ENCODE measurements around the gene RARB.

The RARB gene

DNA sequence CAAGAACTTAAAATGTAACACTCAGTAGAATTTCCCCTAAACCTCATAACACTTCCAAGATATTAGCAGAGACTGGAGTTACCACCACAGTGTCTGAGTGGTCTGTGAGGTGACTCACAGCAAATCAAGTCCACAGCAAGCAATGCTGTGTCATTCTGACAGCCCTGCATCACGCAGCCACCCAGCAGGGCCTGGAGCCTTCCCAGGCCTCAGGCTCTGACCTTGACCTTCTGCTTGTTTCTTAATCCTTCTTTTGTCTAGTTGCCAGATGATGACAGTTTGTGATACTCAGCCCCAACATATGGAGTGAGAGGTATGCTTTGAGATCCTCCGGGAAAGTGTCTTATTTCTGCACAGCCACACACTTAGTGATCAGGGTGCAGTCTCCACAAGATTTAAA, 154.2 kb downstream of the RARB start:
- no peak for DNase-seq

- no peak for DNase-seq
Observed at GRCh38 chr3:25583343-25583742, 155.3 kb downstream of the RARB start.

DNA sequence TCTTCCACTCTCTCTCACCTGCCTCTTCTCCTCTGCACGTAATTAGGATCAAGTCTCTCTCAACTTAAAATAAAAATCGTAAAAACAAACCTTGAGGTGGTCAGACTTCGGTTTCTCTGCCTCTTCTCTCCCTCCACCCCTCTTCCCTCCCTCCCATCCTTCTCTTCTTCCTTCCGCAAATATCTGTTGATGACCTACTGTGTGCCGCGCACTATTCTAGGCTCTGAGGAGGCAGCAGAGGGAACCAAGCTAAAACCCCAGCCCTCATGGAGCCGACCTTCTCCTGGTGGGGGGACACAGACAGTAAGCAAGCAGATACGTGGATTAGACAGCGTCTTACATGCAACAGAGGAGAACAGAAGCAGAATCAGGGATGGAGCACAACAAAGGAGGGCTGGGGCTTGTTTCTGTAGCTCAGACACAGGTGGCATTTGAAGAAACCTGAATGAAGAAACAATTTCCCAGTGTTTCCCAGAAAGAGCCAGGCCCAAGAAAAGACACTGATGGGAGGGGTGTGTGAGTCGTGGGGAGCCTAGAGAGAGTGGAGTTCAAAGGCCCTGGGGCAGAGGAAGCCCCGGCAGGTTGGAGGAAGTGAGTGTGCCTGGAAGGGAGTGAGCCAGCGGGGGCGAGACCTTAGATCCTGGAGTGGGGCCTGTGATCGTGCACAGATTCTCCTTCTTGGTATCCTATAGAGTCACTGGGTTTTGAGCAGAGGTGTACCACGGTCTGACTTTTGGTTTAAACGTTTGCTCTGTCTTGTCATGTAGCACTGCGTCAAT, 156.1 kb downstream of the RARB start:
- DNase-seq: no peak

DNA sequence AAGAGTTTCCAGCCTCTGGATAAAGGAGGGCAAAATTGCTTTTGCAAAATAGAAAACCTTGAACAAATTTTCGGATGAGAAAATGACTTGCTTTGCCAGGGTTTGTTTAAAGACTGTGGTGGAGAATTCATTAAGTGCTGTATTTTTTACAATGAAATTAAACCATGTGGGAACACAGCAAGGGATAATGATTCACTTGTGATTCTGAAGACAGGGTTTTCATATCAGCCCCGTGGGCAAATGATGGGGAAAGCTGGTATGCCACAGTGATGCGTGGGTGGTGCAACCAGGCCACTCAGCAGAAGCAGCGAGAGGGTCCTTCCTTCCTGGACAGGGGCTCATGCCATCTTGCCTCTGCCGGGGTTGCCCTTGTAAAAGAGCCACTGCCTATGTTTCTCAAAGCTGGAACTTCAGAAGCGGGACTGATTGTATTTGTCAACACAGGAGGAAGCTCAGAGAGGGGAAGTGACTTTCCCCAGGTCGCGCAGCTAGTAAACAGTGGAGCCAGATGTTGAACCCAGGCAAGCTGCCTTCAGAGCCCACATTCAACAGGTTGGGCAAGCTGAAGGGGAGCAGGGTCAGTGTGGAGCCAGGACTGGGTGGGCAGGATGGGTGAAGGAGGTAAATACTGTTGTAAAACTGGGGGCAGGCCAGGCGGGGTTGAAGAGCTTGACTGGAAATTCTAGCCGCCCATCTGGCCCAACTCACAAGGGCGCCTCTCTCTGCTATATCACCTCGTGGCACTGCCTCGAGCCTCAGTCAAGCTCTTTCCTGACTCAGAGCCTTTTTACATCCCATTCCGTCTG, 157.5 kb downstream of the RARB start:
- DNase-seq: no peak

DNA sequence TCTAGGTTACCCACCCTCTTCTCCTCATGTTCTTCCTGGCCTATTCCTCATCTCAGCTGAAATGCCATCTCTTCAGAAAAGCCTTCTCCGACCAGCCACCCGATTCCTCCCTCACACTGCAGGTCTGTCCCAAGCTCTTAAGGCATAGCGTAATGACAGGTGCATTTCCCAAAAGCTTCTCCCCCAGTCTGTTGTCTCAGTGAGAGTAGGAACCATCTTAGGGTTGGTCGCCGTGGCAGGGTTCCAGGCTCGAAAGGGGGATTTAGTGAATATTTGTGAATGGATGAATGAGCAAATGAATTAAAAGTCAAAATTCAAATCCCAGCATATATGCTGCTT, 158.1 kb downstream of the RARB start:
- DNase-seq: no peak

DNA sequence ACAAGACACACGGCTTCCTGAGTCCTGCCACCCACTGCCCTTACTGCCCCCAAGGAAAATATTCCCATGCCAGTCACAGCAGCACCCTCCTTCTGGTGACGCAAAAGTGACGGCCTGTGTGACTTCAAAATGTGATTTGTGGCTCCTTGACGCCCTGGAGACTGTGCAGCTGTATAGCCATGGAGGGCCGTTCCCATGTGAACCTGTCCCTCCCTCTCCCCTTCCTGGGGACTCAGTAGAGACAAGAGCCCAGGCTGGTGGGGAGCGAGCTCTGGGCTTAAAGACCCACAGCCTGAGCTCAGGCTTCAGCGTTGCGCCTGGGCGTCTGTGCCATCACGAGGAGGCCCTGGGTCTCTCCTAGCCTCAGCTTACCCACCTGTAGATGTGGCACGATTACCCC, 158.5 kb downstream of the RARB start:
- no peak for DNase-seq

DNA sequence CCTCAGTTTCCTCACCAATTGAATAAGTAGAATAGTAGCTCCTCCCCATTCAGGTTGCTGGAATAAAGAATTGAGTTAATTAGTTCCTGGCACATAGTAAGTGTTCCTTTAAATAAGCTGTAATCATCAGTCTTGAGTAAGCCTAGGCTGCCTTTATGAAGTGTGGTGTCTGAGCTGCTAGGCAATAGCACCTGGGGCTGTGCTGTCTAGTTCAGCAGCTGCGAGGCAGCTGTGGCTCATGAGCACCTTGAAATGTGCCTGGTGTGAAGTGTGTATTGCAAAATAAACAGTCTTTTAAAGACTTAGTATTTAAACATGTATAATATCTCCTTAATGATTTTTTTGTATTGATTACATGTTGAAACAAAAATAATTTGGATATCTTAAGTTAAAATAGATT, 159.0 kb downstream of the RARB start:
- DNase-seq: no peak

DNA sequence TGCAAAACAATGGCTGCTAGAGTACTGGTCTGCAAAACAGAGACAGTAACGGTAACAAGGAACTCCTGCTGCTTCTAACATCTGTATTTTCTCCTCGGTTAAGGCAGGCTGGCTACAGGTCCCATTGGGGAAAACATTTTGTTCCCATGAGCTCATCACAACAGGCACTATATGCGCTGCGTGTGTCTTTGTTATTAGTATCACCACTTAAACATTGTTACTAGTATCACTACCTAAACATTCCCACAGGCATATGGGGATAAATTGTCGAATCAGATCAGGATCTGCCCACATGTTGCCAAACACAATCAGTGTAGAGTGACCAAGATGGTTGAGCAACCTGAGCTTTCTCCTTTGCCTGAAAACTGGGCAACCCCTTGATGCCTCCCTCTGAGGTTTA, 159.5 kb downstream of the RARB start:
- DNase-seq: no peak

DNA sequence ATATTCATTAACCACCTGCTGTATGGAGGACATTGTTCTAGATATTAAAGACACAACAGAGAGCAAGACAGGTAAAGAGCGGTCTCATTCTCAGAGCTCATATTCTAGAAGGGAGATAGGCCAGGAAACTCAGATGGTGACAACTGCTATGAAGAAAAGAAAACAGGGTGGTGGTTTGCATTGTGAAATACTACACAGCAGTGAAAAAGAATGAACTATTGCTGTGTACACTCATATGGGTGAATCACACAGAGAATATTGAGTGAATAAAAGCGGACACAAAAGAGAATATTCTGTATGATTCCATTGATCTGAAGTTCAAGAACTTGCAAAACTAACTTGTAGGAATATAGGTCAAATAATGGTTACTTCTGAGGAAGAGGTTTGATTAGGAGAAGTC, 159.9 kb downstream of the RARB start:
- no peak for DNase-seq

DNA sequence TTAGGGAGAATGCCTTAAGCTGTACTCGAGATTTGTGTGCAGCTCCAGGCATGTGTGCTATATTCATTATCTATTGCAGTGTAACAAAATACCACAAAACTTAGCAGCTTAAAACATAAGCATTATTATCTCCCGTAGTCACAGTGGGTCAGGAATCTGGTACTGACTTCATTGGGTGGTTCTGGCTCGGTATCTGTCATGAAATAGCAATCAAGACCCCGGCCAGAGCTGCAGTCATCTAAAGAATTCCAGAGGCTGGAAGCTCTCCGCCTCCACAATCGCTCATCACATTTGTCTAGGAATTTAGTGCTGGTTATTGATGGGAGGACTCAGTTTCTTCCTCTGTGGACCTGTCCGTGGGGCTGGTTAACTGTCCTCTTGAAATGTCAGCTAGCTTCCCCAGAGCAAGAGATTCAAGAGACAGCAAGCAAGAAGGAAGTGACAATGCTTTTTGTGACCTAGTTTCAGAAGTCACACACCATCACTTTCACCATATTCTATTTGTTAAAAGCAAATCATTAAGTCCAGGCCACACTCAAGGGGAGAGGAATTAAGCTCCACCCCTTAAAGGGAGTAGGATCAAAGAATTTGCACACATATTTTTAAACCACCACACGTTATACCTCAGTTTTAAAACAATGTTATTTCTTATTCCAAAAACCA, 160.5 kb downstream of the RARB start:
- no peak for DNase-seq

- no peak for DNase-seq
Observed at GRCh38 chr3:25589104-25589782, 161.2 kb downstream of the RARB start.

- DNase-seq: no peak
Observed at GRCh38 chr3:25589783-25590258, 161.8 kb downstream of the RARB start.

GRCh38 chr3:25592510-25592968, 164.5 kb downstream of the RARB start:
- DNase-seq: no peak

DNA sequence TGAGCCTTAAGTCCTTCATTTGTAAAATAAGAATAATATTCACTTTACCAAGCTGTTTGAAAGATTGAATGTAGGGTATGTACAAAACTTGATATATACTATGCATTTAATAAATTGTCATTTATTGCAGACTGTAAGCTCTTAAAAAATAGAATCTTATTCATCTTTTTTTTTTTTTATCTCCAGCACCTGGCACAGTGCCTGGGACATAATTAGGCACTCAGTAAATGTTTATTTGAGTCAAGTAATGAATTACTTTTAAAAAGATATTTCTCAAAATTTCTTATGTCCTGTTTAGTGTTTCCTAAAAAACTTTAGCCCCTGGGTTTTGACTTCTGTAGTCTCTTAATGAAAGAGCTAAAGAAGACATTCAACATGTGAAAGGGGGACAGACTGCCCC, 164.9 kb downstream of the RARB start:
- no peak for DNase-seq

DNA sequence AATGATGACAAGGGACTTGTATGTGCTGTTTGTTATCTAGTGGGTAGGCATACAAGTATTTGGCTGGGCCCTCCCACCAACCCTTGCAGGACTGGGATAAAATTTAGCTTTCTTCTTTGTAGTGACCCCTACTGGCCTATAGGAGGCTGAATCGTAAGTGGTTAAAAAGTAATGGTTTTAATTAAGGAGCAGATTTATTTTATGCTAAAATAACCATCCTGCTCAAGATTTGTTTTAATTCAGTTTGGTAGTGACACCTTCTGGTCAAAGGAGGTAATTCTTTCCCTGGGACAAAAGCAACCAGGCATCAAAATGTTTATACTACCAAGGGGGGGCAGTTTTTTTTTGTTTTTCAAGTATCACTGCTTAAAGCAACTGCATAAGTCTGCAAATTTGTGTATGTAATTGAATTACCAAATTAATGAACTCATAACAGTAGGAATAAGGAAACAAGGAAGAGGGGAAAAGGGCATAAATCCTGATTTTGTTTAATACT, 166.0 kb downstream of the RARB start:
- peak; percentile 27 for DNase-seq

DNA sequence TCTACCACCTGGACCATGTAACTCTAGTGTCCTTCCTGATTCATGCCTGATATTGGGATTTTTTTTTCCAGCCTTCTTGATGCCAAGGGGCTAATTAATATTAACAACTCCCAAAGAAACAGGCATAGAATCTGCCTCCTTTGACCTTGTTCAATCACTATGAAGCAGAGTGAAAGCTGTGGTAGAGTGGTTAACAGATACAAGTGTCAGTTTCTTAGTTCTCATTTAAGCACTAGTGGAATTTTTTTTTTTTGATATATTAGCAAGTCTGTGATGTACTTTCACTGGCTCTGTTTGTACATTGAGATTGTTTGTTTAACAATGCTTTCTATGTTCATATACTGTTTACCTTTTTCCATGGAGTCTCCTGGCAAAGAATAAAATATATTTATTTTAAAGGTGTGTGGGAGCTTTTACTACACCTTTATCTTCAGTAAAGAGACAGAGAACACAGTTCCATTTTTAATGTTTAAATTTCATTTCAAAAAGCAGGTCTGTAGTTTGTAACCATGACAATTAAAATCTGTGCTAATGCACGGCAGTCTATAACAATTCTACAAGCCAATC, 169.6 kb downstream of the RARB start:
- no peak for DNase-seq

DNA sequence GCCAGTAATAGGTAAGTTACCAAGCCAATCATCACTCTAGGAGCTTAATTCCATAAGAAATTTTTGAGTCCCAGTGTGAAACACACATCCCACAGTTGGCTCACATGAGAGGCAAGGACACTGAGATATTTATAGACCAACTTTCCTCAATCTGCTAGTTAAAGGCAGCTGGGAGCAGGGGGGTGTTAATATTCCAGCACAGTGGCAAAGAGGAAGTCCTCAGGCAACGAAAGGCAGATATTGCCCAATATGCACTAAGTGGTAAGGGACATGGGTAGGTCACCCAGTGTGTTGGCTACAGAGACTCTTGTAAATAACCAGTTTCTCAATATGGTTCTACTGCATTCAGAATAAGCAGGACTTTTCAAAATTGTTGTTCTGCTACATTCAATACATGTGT, 175.6 kb downstream of the RARB start:
- no peak for DNase-seq

DNA sequence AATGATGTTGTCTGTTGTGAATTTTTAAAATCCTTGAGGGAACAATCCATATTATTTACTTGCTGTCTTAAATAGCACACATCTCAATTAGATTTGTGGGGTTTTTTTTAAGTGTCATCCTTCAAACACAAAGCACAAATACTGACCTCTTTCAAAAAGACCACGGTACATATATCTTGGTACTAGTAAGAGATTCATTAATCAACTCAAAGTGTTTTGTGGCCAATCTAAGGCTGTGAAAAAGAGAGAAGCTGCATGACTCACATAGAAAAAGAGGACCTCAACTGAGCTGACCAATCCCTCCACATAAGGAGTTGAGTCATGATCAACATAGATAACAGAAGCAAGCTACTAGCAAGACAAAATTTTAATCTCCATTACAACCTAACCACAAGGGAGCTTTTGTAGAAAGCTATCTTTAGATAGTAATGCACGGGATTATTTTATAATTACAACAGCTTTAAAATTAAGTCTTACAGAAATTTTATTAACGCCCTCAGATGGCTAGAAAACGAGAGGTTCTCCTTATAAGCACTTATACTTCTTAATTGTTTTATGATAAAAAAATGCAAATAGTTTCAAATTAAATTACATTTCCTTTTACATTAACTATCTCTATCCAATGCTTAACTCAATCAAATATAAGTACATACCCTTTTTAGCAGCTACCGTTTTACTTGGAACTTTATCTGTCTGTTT, 176.2 kb downstream of the RARB start:
- DNase-seq: no peak

GRCh38 chr3:25610167-25610566, 182.1 kb downstream of the RARB start:
- no peak for DNase-seq

GRCh38 chr3:25610779-25611178, 182.7 kb downstream of the RARB start:
- DNase-seq: no peak

GRCh38 chr3:25611193-25611592, 183.1 kb downstream of the RARB start:
- no peak for DNase-seq

DNA sequence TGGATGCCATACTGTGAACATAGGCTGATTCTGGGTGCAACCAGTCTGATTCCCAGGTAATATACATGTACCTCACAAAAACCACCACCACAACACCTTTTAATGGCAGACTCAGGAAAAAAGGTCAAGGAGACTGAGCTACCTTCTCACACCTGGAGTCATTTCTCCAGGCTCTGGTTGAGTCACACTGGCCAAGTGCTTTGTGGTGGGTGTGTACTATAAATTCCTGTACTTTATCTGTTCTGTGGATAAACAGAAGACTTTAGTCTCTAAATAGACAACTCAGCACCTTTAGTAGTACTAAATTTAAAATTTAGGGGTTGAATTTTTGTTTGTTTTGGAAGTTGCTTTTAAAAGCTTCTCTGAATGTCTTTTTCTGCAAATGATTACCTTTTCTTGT, 190.0 kb downstream of the RARB start:
- no peak for DNase-seq

Data from COR-L47 (cell line).